H1 (cell line): ENCODE results near the gene NECTIN1. TPM values are rescaled to one million over a fixed set of nuclear protein-coding genes. Genes with fewer than 3 reads are reported as not detected.

Experiments
- CTCF ChIA-PET: fragments of 300-600 bp; sonication (Branson Sonifier 250); formaldehyde crosslinking; loops from one replicate; lab custom pipeline; 2021; ENCODE audit not compliant: partially characterized antibody; lab: Charles Lee
- POLR2A ChIA-PET: fragments of 300-600 bp; sonication (Branson Sonifier 250); formaldehyde crosslinking; loops from one replicate; lab custom pipeline; 2021; ENCODE audit warnings: inconsistent platforms; ENCODE audit not compliant: partially characterized antibody; lab: Charles Lee
- DNase-seq, 2 experiments: peaks; one replicate each; pipeline versions ENCODE4 v3.0.0 to v3.0.0-alpha.2; 2010 to 2022; ENCODE audit warnings: low spot score in 2 of 2, low read depth in 1 of 2, mixed read lengths in 1 of 2
- FAIRE-seq: peaks from 2 replicates; lab custom pipeline; 2011; peaks lifted over from hg19 to GRCh38; lab: Jason Lieb, UNC
- H2AFZ ChIP-seq: 2 replicates; pipeline ENCODE4 v1.8.1; 2012; ENCODE audit warnings: low read length, inconsistent platforms
- H2AK5ac ChIP-seq: 2 replicates; pipeline ENCODE4 v1.6.1; 2013; ENCODE audit warnings: low read depth, low read length
- H2BK120ac ChIP-seq: replicated peaks from 2 replicates; pipeline ENCODE3; 2013; ENCODE audit warnings: low read depth, low read length, inconsistent platforms
- H2BK12ac ChIP-seq: 2 replicates; pipeline ENCODE4 v1.6.1; 2013; ENCODE audit warnings: low read depth, low read length
- H2BK15ac ChIP-seq: 2 replicates; pipeline ENCODE4 v1.6.1; 2013; ENCODE audit warnings: low read length
- H2BK20ac ChIP-seq: 2 replicates; pipeline ENCODE4 v1.6.1; 2013; ENCODE audit warnings: low read length
- H2BK5ac ChIP-seq: 2 replicates; pipeline ENCODE4 v1.6.1; 2013; ENCODE audit warnings: low read depth, low read length
- H3K14ac ChIP-seq: 2 replicates; pipeline ENCODE4 v1.6.1; 2013; ENCODE audit warnings: inconsistent platforms; ENCODE audit not compliant: insufficient read length
- H3K18ac ChIP-seq: 2 replicates; pipeline ENCODE4 v1.6.1; 2013; ENCODE audit warnings: low read length; ENCODE audit errors: extremely low read depth
- H3K23ac ChIP-seq: 2 replicates; pipeline ENCODE4 v1.6.1; 2013; ENCODE audit warnings: inconsistent platforms; ENCODE audit not compliant: insufficient read length
- H3K23me2 ChIP-seq: 2 replicates; pipeline ENCODE4 v1.6.1; 2013; ENCODE audit warnings: low read depth, low read length
- H3K27ac ChIP-seq: 2 replicates; pipeline ENCODE4 v1.6.1; 2011; ENCODE audit warnings: low read depth, low read length, inconsistent platforms
- H3K27me3 ChIP-seq, 4 experiments: replicated peaks in 1 of 4; 1 replicate in 1 of 4; 2 replicates in 3 of 4; pipeline versions ENCODE4 v1.6.1 to v1.8.1; 2011 to 2013; ENCODE audit warnings: low read length in 3 of 4, mild to moderate bottlenecking in 3 of 4, inconsistent platforms in 2 of 4, mixed read lengths in 2 of 4, moderate library complexity in 1 of 4; ENCODE audit not compliant: control insufficient read depth in 3 of 4, insufficient read depth in 3 of 4; ENCODE audit errors: extremely low read depth in 1 of 4
- H3K36me3 ChIP-seq, 4 experiments: 2 replicates each; pipeline versions ENCODE4 v1.6.1 to v1.8.1; 2011 to 2013; ENCODE audit warnings: mild to moderate bottlenecking in 4 of 4, low read length in 3 of 4, moderate library complexity in 2 of 4, control low read depth in 1 of 4, inconsistent platforms in 1 of 4; ENCODE audit not compliant: insufficient read depth in 4 of 4, control insufficient read depth in 2 of 4
- H3K4ac ChIP-seq: replicated peaks from 2 replicates; pipeline ENCODE3; 2013; ENCODE audit warnings: low read length, low read depth, mixed read lengths, inconsistent platforms; ENCODE audit not compliant: insufficient read length
- H3K4me1 ChIP-seq, 4 experiments: replicated peaks in 1 of 4; 1 replicate in 1 of 4; 2 replicates in 3 of 4; pipeline versions ENCODE4 v1.6.1 to v1.8.1; 2011 to 2013; ENCODE audit warnings: low read length in 3 of 4, inconsistent platforms in 2 of 4, mixed read lengths in 1 of 4; ENCODE audit not compliant: insufficient read depth in 4 of 4, control insufficient read depth in 3 of 4
- H3K4me2 ChIP-seq, 2 experiments: 2 replicates each; pipeline versions ENCODE4 v1.6.1 to v1.8.1; 2011 to 2013; ENCODE audit warnings: low read depth in 2 of 2, low read length in 2 of 2, control low read depth in 1 of 2, inconsistent platforms in 1 of 2, mild to moderate bottlenecking in 1 of 2; ENCODE audit not compliant: insufficient read depth in 1 of 2
- H3K4me3 ChIP-seq, 4 experiments: fragments of 200-600, 300-600 bp in 1 of 4; sonication (generic), shearing (Covaris generic), sonication (Bioruptor Twin) in 1 of 4; 2 replicates each; pipeline versions ENCODE4 v1.5.1 to v1.8.1; 2011 to 2016; ENCODE audit warnings: low read length in 4 of 4, low read depth in 3 of 4, control low read depth in 2 of 4, inconsistent platforms in 2 of 4, mild to moderate bottlenecking in 2 of 4, mixed read lengths in 1 of 4, moderate library complexity in 1 of 4; ENCODE audit not compliant: insufficient read depth in 2 of 4; ENCODE audit errors: extremely low read depth in 1 of 4
- H3K56ac ChIP-seq: replicated peaks from 2 replicates; pipeline ENCODE3; 2013; ENCODE audit warnings: low read depth, mild to moderate bottlenecking, mixed read lengths, low read length, inconsistent platforms; ENCODE audit not compliant: insufficient read length
- H3K79me1 ChIP-seq: 2 replicates; pipeline ENCODE4 v1.6.1; 2013; ENCODE audit warnings: low read depth, low read length, control low read depth
- H3K79me2 ChIP-seq, 2 experiments: 2 replicates each; pipeline versions ENCODE4 v1.6.1 to v1.8.1; 2012 to 2013; ENCODE audit warnings: low read length in 2 of 2, mild to moderate bottlenecking in 2 of 2, inconsistent platforms in 1 of 2; ENCODE audit not compliant: insufficient read depth in 2 of 2, control insufficient read depth in 1 of 2
- H3K9ac ChIP-seq, 4 experiments: replicated peaks in 1 of 4; 1 replicate in 1 of 4; 2 replicates in 3 of 4; pipeline versions ENCODE4 v1.6.1 to v1.8.1; 2011 to 2013; ENCODE audit warnings: low read depth in 3 of 4, low read length in 3 of 4, control low read depth in 2 of 4, mild to moderate bottlenecking in 2 of 4, moderate library complexity in 2 of 4, inconsistent platforms in 1 of 4; ENCODE audit errors: extremely low read depth in 1 of 4
- H3K9me3 ChIP-seq, 2 experiments: 2 replicates each; pipeline versions ENCODE4 v1.6.1 to v1.8.1; 2012 to 2013; ENCODE audit warnings: mild to moderate bottlenecking in 2 of 2, moderate library complexity in 2 of 2, control low read depth in 1 of 2, inconsistent platforms in 1 of 2, low read depth in 1 of 2, low read length in 1 of 2, mixed read lengths in 1 of 2; ENCODE audit not compliant: insufficient read depth in 2 of 2
- H4K20me1 ChIP-seq, 2 experiments: replicated peaks in 1 of 2; 2 replicates each; pipeline versions ENCODE3 to v1.8.1; 2011 to 2013; ENCODE audit warnings: inconsistent platforms in 2 of 2, low read length in 2 of 2, mild to moderate bottlenecking in 1 of 2; ENCODE audit not compliant: insufficient read depth in 2 of 2, control insufficient read depth in 1 of 2
- H4K5ac ChIP-seq: 2 replicates; pipeline ENCODE4 v1.6.1; 2013; ENCODE audit warnings: low read length, low read depth, mixed read lengths, inconsistent platforms; ENCODE audit not compliant: insufficient read length
- H4K8ac ChIP-seq: 2 replicates; pipeline ENCODE4 v1.8.0; 2013; ENCODE audit warnings: mild to moderate bottlenecking, moderate library complexity, low read length, inconsistent platforms; ENCODE audit not compliant: insufficient read depth; ENCODE audit errors: extremely low read depth
- H4K91ac ChIP-seq: replicated peaks from 2 replicates; pipeline ENCODE3; 2013; ENCODE audit warnings: low read length, mixed read lengths, inconsistent platforms; ENCODE audit not compliant: insufficient read length
- HDAC2 ChIP-seq, 2 experiments: fragments of 300-600 bp in 1 of 2; sonication (generic) in 1 of 2; IDR thresholded peaks; 2 replicates each; pipeline ENCODE4 v1.6.1; 2011 to 2012; ENCODE audit warnings: low read depth in 2 of 2, low read length in 2 of 2, mild to moderate bottlenecking in 2 of 2, moderate library complexity in 2 of 2, borderline replicate concordance in 1 of 2, inconsistent platforms in 1 of 2
- KDM1A ChIP-seq: fragments of 200-600, 300-600 bp; sonication (generic); IDR thresholded peaks from 2 replicates; pipeline ENCODE4 v1.7.1; 2016; ENCODE audit warnings: mild to moderate bottlenecking, low read length, borderline replicate concordance
- SUZ12 ChIP-seq: fragments of 200-600 bp; sonication (generic); IDR thresholded peaks from 2 replicates; pipeline ENCODE4 v1.6.1; 2012; ENCODE audit warnings: mild to moderate bottlenecking, inconsistent platforms, low read length, moderate library complexity, mixed read lengths
- WGBS, 2 experiments: shearing (Covaris generic) in 1 of 2; methylation state at CpG; one replicate each; pipeline versions ENCODE4 v1.1.6 to v1.1.7; 2013 to 2015; ENCODE audit warnings: low lambda C conversion rate in 2 of 2, mixed read lengths in 2 of 2, inconsistent platforms in 1 of 2, low coverage in 1 of 2, missing lambda C conversion rate in 1 of 2; ENCODE audit not compliant: insufficient replicate concordance in 2 of 2, insufficient coverage in 1 of 2, insufficient read length in 1 of 2; ENCODE audit errors: extremely low coverage in 1 of 2, missing lambda C conversion rate in 1 of 2; 5-methylcytosine and 5-hydroxymethylcytosine counted together
- polyA plus RNA-seq, 7 experiments: library from polyadenylated mRNA; depleted of rRNA in 3 of 7; stranded (reverse) in 5 of 7; unstranded in 2 of 7; fragments of >200 nt in 5 of 7; fragments of 200-250 nt in 2 of 7; gene quantifications; 1 replicate in 5 of 7; 2 replicates in 1 of 7; 4 replicates in 1 of 7; pipeline versions ENCODE4 v1.2.1 to v1.2.3, GENCODE V29; 2011 to 2013; ENCODE audit warnings: missing spikeins in 2 of 7, mixed read lengths in 2 of 7
- total RNA-seq: library from RNA; stranded (reverse); fragmentation: NEBNext Ultra II Directional; extraction: Animal tissue kit (Norgen Biotek cat#: 25700); gene quantifications from 2 replicates; pipeline ENCODE4 v1.2.1, GENCODE V29; 2021

NECTIN1 gene
- total and polyA plus RNA-seq, 2 of the 8 experiments (the other 6 are each of a cell fraction or from before 2014, with no cell fraction given), result 43.2 to 97.7 TPM

DNA sequence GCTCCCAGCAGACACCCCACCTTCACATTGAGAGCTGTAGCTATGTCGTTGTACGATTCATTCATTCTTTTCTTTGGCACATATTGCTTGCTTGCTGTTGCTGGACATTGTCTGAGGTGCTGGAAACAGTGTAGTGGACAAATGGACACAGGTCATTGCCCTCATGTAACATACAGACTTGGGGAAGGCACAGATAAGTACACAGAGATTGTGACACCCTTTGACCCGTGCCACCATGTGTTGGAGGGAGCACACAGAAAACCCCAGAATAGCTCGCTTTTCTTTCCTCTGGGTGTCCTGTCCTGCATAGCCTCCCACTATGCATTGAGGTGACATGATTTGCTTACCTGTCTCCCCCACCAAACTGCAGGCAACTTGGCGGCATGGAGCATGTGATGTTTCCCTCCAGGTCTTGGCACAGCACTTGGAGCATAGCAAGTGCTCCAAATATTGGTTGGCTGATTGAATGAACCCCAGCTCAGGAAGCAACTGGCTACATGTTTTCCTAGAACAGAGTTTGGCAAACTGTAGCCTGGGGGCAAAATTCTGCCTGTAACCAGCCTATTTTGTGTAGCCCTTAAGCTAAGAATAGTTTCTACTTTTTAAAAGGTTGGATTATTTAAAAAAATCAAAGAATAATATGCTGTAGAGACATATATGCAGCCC lies 30.9 kb upstream of the NECTIN1 start:
- no peak overlapping the region for H3K23ac ChIP-seq
- no peak overlapping the region for H2BK120ac ChIP-seq
- H2BK12ac ChIP-seq, result peak overlapping the region; percentile 70; the same call in 1 of the 2 replicates
- H3K4ac ChIP-seq, result no peak overlapping the region
- H4K8ac ChIP-seq, result no peak overlapping the region
- no peak for DNase-seq
- no peak overlapping the region for H3K4me3 ChIP-seq
- CTCF ChIA-PET, result interaction anchor here (0.5 to 4.4 kb wide), 8 partner anchors 20 to 418 kb away, joined by 3 to 15 read pairs (median 3); partner anchors contain the start of gene NECTIN1
- H4K20me1 ChIP-seq, result no peaks in the 10 kb centered on the region
- FAIRE-seq, result no peak
- H3K9ac ChIP-seq, result no peak overlapping the region
- TF ChIP-seq KDM1A (no peak), SUZ12 (no peak), HDAC2 (IDR thresholded peaks at IDR 0.05; ENCODE audit: borderline replicate concordance in 1 of 2, low read depth in 2 of 2, low read length in 2 of 2) (no peak)
- no peak overlapping the region for H2AFZ ChIP-seq
- H2AK5ac ChIP-seq, result no peak overlapping the region
- no peaks in the 10 kb centered on the region for H3K23me2 ChIP-seq
- H3K4me2 ChIP-seq, result no peak overlapping the region
- H3K27me3 ChIP-seq, result peaks cover 0 to 4% (median 0%) of the 10 kb centered on the region in 4 experiments; a peak in 2 of 7 replicates
- H3K79me1 ChIP-seq, result no peaks in the 10 kb centered on the region
- H3K36me3 ChIP-seq, result no peaks in the 10 kb centered on the region
- no peak overlapping the region for H2BK5ac ChIP-seq
- no peaks in the 10 kb centered on the region for H3K79me2 ChIP-seq
- H3K14ac ChIP-seq, result no peak overlapping the region
- no peaks in the 10 kb centered on the region for H3K9me3 ChIP-seq
- H3K27ac ChIP-seq, result no peak overlapping the region
- H3K56ac ChIP-seq, result no peak overlapping the region
- H4K5ac ChIP-seq, result no peak overlapping the region
- peaks cover 0 to 5% (median under 1%) of the 10 kb centered on the region in 4 experiments; a peak in 4 of 7 replicates for H3K4me1 ChIP-seq
- POLR2A ChIA-PET, result interaction anchor here (1.0 kb wide), 1 partner anchor 33 kb away, joined by 3 read pairs; no protein-coding TSS in a partner anchor
- peak overlapping the region; percentile 6; the same call in 1 of the 2 replicates for H2BK20ac ChIP-seq
- no peak overlapping the region for H4K91ac ChIP-seq
- H2BK15ac ChIP-seq, result peak overlapping the region; percentile 21; the same call in 1 of the 2 replicates
- 91% methylated on average over 5 of the region's 5 CpGs; no CpG with 5 or more reads in 1 of the 2 experiments for WGBS, 2 experiments
- no peak overlapping the region for H3K18ac ChIP-seq
